ENCODE results near the gene SIX6. TPM values are rescaled to one million over a fixed set of nuclear protein-coding genes. Genes with fewer than 3 reads are reported as not detected.

Gene SIX6
- polyA plus RNA-seq, 1 experiment, result not detected

- ChIA-PET CTCF (interaction anchor here (1.4 kb wide), 1 partner anchor 162 kb away, joined by 3 read pairs; no protein-coding TSS in a partner anchor), POLR2A (no interaction called here)
- H3K4me3 ChIP-seq (ENCODE audit: low read depth, low read length), result no peak overlapping the region
- no peak for TF ChIP-seq CTCF (IDR thresholded peaks at IDR 0.05; ENCODE audit: low read depth, low read length)
- peaks cover 93% of the 10 kb centered on the region for H3K27me3 ChIP-seq (ENCODE audit: control insufficient read depth, insufficient read depth, low read length)
- peaks cover 18% of the 10 kb centered on the region; the same call in 1 of the 2 replicates for H3K9me3 ChIP-seq (ENCODE audit: control insufficient read depth, insufficient read depth, low read length)
- H3K27ac ChIP-seq (ENCODE audit: low read depth, low read length), result no peak overlapping the region
- DNase-seq (ENCODE audit: low read depth, low spot score), result no peak
Measured at GRCh38 chr14:60512126-60512525, 3.2 kb downstream of the SIX6 start.

GRCh38 chr14:60512973-60513571 lies 4.1 kb downstream of the SIX6 start:
- POLR2A ChIA-PET, result interaction anchor here (0.5 kb wide), 1 partner anchor 144 kb away, joined by 3 read pairs; no protein-coding TSS in a partner anchor
- H3K27me3 ChIP-seq (ENCODE audit: control insufficient read depth, insufficient read depth, low read length), result peaks cover 91% of the 10 kb centered on the region
- CTCF ChIA-PET, result interaction anchor here (0.7 kb wide), 1 partner anchor 53 kb away, joined by 3 read pairs; no protein-coding TSS in a partner anchor

GRCh38 chr14:60514378-60514740 lies 5.4 kb downstream of the SIX6 start:
- POLR2A ChIA-PET, result no interaction called here
- H3K9me3 ChIP-seq (ENCODE audit: control insufficient read depth, insufficient read depth, low read length), result peaks cover 13% of the 10 kb centered on the region; the same call in 1 of the 2 replicates
- no peak overlapping the region for H3K27ac ChIP-seq (ENCODE audit: low read depth, low read length)
- no peak for TF ChIP-seq CTCF (IDR thresholded peaks at IDR 0.05; ENCODE audit: low read depth, low read length)
- DNase-seq (ENCODE audit: low read depth, low spot score), result no peak
- peaks cover 88% of the 10 kb centered on the region for H3K27me3 ChIP-seq (ENCODE audit: control insufficient read depth, insufficient read depth, low read length)
- peak overlapping the region; percentile 47 for H3K4me3 ChIP-seq (ENCODE audit: low read depth, low read length)
- CTCF ChIA-PET, result interaction anchor here (0.7 kb wide), 2 partner anchors 12 to 23 kb away, joined by 3 read pairs; no protein-coding TSS in a partner anchor

More at GRCh38 chr14:60512973-60513571, 4.1 kb downstream of the SIX6 start:
- no peak overlapping the region for H3K4me3 ChIP-seq (ENCODE audit: low read depth, low read length)
- TF ChIP-seq CTCF (IDR thresholded peaks at IDR 0.05; ENCODE audit: low read depth, low read length), result no peak
- no peak for DNase-seq (ENCODE audit: low read depth, low spot score)
- no peak overlapping the region for H3K27ac ChIP-seq (ENCODE audit: low read depth, low read length)
- peaks cover 18% of the 10 kb centered on the region; the same call in 1 of the 2 replicates for H3K9me3 ChIP-seq (ENCODE audit: control insufficient read depth, insufficient read depth, low read length)

GRCh38 chr14:60514741-60515491 lies 6.0 kb downstream of the SIX6 start:
- Histone ChIP-seq H3K4me3 (ENCODE audit: low read depth, low read length) (peak overlapping the region; percentile 47), H3K9me3 (ENCODE audit: control insufficient read depth, insufficient read depth, low read length) (peaks cover 7% of the 10 kb centered on the region; the same call in 1 of the 2 replicates), H3K27ac (ENCODE audit: low read depth, low read length) (no peak overlapping the region), H3K27me3 (ENCODE audit: control insufficient read depth, insufficient read depth, low read length) (peaks cover 83% of the 10 kb centered on the region)
- POLR2A ChIA-PET, result no interaction called here
- CTCF ChIA-PET, result interaction anchor here (0.7 kb wide), 2 partner anchors 12 to 24 kb away, joined by 3 read pairs; no protein-coding TSS in a partner anchor
- no peak for DNase-seq (ENCODE audit: low read depth, low spot score)
- peak; percentile 30; the same call in 1 of the 2 replicates for TF ChIP-seq CTCF (IDR thresholded peaks at IDR 0.05; ENCODE audit: low read depth, low read length)

All from AG04450 (cell line).